Cardiac fibroblast (primary cell): ENCODE data around the gene CD22.

Experiments used
- DNase-seq, 2 donors: peaks; one replicate each; pipeline versions ENCODE4 v3.0.0 to v3.0.0-alpha.2; 2010; ENCODE audit warnings: low read depth in 2 of 2
- H3K4me3 ChIP-seq, 2 donors: replicated peaks in 1 of 2; 1 replicate in 1 of 2; 2 replicates in 1 of 2; pipeline ENCODE4 v1.5.1; 2011; ENCODE audit warnings: low read depth in 2 of 2, low read length in 2 of 2, mild to moderate bottlenecking in 2 of 2, moderate library complexity in 1 of 2
- CTCF ChIP-seq: IDR thresholded peaks from one replicate; pipeline ENCODE4 v1.5.1; 2011; ENCODE audit warnings: low read depth, mild to moderate bottlenecking, low read length, inconsistent platforms

Gene CD22

GRCh38 chr19:35307931-35308330, 21.1 kb upstream of the CD22 start:
- no peak overlapping the region for H3K4me3 ChIP-seq
- TF ChIP-seq CTCF, result no peak
- no peak for DNase-seq

GRCh38 chr19:35308910-35309309, 20.1 kb upstream of the CD22 start:
- H3K4me3 ChIP-seq, result no peak overlapping the region
- no peak for TF ChIP-seq CTCF
- no peak for DNase-seq

GRCh38 chr19:35309481-35310279, 19.3 kb upstream of the CD22 start:
- peak; percentile 47 to 93 for DNase-seq
- no peak overlapping the region for H3K4me3 ChIP-seq
- TF ChIP-seq CTCF, result no peak

- TF ChIP-seq CTCF, result no peak
- no peak for DNase-seq
- H3K4me3 ChIP-seq, result no peak overlapping the region
Observed at GRCh38 chr19:35310331-35310730, 18.7 kb upstream of the CD22 start.

GRCh38 chr19:35310811-35311465, 18.0 kb upstream of the CD22 start:
- no peak for DNase-seq
- TF ChIP-seq CTCF, result no peak

GRCh38 chr19:35311901-35312665, 16.9 kb upstream of the CD22 start:
- TF ChIP-seq CTCF, result no peak
- DNase-seq, result no peak
- H3K4me3 ChIP-seq, result no peak overlapping the region

More at GRCh38 chr19:35310811-35311465, 18.0 kb upstream of the CD22 start:
- no peak overlapping the region for H3K4me3 ChIP-seq
